Keratinocyte (primary cell): ENCODE measurements around the gene MANBA. TPM values are rescaled to one million over a fixed set of nuclear protein-coding genes. Genes with fewer than 3 reads are reported as not detected.

ENCODE experiments used
- DNase-seq: peaks from one replicate; pipeline ENCODE4 v3.0.0-alpha.2; 2011; ENCODE audit warnings: low read depth, missing footprints, low spot score
- FAIRE-seq: peaks from 2 replicates; lab custom pipeline; 2011; peaks lifted over from hg19 to GRCh38; lab: Jason Lieb, UNC
- H2AFZ ChIP-seq: 2 replicates; pipeline ENCODE4 v1.6.0; 2012; ENCODE audit warnings: low read length, control low read depth, inconsistent platforms; ENCODE audit not compliant: control insufficient read depth
- H3K27ac ChIP-seq: 2 replicates; pipeline ENCODE4 v1.5.1; 2011; ENCODE audit warnings: low read length; ENCODE audit not compliant: control insufficient read depth, insufficient read depth
- H3K27me3 ChIP-seq: 3 replicates; pipeline ENCODE4 v1.6.0; 2011; ENCODE audit warnings: low read length; ENCODE audit not compliant: control insufficient read depth, insufficient read depth; ENCODE audit errors: extremely low read depth
- H3K36me3 ChIP-seq, 2 experiments: 2 replicates in 1 of 2; 3 replicates in 1 of 2; pipeline ENCODE4 v1.5.1; 2011; ENCODE audit warnings: low read length in 2 of 2, mild to moderate bottlenecking in 1 of 2; ENCODE audit not compliant: control insufficient read depth in 2 of 2, insufficient read depth in 2 of 2; ENCODE audit errors: extremely low read depth in 1 of 2
- H3K4me1 ChIP-seq: 3 replicates; pipeline ENCODE4 v1.5.1; 2011; ENCODE audit warnings: low read length; ENCODE audit not compliant: control insufficient read depth, insufficient read depth; ENCODE audit errors: extremely low read depth
- H3K4me2 ChIP-seq: 3 replicates; pipeline ENCODE4 v1.6.0; 2011; ENCODE audit warnings: low read depth, low read length; ENCODE audit not compliant: control insufficient read depth, insufficient read depth; ENCODE audit errors: extremely low read depth
- H3K4me3 ChIP-seq, 3 experiments: fragments of 200-600 bp in 1 of 3; sonication (generic) in 1 of 3; 2 replicates in 2 of 3; 3 replicates in 1 of 3; pipeline ENCODE4 v1.5.1; 2011 to 2016; ENCODE audit warnings: low read length in 3 of 3, mild to moderate bottlenecking in 3 of 3, control low read depth in 2 of 3, inconsistent platforms in 1 of 3, low read depth in 1 of 3, mixed read lengths in 1 of 3, mixed run types in 1 of 3, moderate library complexity in 1 of 3; ENCODE audit not compliant: control insufficient read depth in 2 of 3, insufficient read depth in 2 of 3; ENCODE audit errors: extremely low read depth in 1 of 3
- H3K79me2 ChIP-seq: 2 replicates; pipeline ENCODE4 v1.6.0; 2012; ENCODE audit warnings: low read length; ENCODE audit not compliant: control insufficient read depth, insufficient read depth
- H3K9ac ChIP-seq: 3 replicates; pipeline ENCODE4 v1.6.0; 2011; ENCODE audit warnings: low read length; ENCODE audit not compliant: control insufficient read depth, insufficient read depth; ENCODE audit errors: extremely low read depth
- H3K9me1 ChIP-seq: 3 replicates; pipeline ENCODE4 v1.6.0; 2011; ENCODE audit warnings: low read length; ENCODE audit not compliant: control insufficient read depth, insufficient read depth; ENCODE audit errors: extremely low read depth
- H3K9me3 ChIP-seq: 2 replicates; pipeline ENCODE4 v1.5.1; 2012; ENCODE audit warnings: low read depth, low read length; ENCODE audit not compliant: control insufficient read depth
- H4K20me1 ChIP-seq: 3 replicates; pipeline ENCODE4 v1.6.0; 2011; ENCODE audit warnings: low read length; ENCODE audit not compliant: control insufficient read depth, insufficient read depth; ENCODE audit errors: extremely low read depth
- EZH2 ChIP-seq: IDR thresholded peaks from one replicate; pipeline ENCODE4 v1.6.1; 2012; ENCODE audit warnings: inconsistent platforms, mild to moderate bottlenecking, low read length, moderate library complexity
- dilution Hi-C: fragments of 300-500 bp; cut with MboI; formaldehyde crosslinking; loops from one replicate; pipeline ENCODE4 v1.7.0; 2020; ENCODE audit warnings: low sequenced_read_pairs; ENCODE audit not compliant: extremely low pct_ligation_motif_present
- polyA plus RNA-seq, 5 experiments: library from polyadenylated mRNA; depleted of rRNA in 3 of 5; stranded (reverse) in 3 of 5; stranded (forward) in 1 of 5; unstranded in 1 of 5; fragments of >200 nt; gene quantifications; 1 replicate in 1 of 5; 2 replicates in 3 of 5; 3 replicates in 1 of 5; pipeline versions ENCODE4 v1.2.1 to v1.2.3, GENCODE V29; 2011 to 2012; ENCODE audit warnings: missing spikeins in 2 of 5, low read depth in 1 of 5, low replicate concordance in 1 of 5
- TF ChIP-seq, protein P1 (sequence below), 3 experiments: IDR thresholded peaks in 1 of 3; conservative IDR thresholded peaks in 1 of 3; optimal IDR thresholded peaks in 1 of 3; 2 replicates in 2 of 3; 3 replicates in 1 of 3; pipeline versions ENCODE3 to v1.5.1; 2011; ENCODE audit warnings: low read length in 3 of 3, mild to moderate bottlenecking in 3 of 3, moderate library complexity in 2 of 3, control low read depth in 1 of 3, inconsistent platforms in 1 of 3; ENCODE audit not compliant: insufficient read depth in 2 of 3; ENCODE audit errors: extremely low read depth in 1 of 3

The MANBA gene
- polyA plus RNA-seq, 1 donor (not counting 4 experiments of a cell fraction or from before 2014, with no cell fraction given) = 9.3 TPM

DNA sequence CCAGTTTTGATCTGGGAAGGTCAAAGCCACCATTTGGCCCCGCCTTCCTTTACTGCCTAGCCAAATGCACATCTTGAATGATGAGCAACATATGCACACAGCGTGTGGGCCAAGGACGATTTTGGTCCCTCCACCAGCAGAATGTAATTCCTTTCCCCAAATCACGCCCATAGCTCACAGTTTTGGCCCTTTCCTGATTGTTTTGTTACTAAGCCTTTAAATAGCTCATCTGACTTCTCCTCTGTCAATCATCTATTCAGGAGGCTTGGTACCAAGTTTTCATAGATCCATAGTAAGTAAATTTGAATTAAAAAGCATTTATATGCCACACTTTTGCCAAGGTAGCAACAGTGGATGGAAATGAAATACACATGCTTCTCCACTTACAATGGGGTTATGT, 136.3 kb downstream of the MANBA start:
- Histone ChIP-seq H3K9ac (no peak overlapping the region), H3K27ac (no peak overlapping the region), H2AFZ (no peak overlapping the region), H3K27me3 (no peaks in the 10 kb centered on the region), H3K36me3 (no peaks in the 10 kb centered on the region), H3K4me3 (no peak overlapping the region), H4K20me1 (no peaks in the 10 kb centered on the region), H3K79me2 (no peaks in the 10 kb centered on the region), H3K4me1 (peaks cover 38% of the 10 kb centered on the region), H3K9me3 (no peaks in the 10 kb centered on the region), H3K9me1 (peaks cover 3% of the 10 kb centered on the region), H3K4me2 (no peak overlapping the region)
- TF ChIP-seq EZH2 = no peak
- TF ChIP-seq, protein P1, sequence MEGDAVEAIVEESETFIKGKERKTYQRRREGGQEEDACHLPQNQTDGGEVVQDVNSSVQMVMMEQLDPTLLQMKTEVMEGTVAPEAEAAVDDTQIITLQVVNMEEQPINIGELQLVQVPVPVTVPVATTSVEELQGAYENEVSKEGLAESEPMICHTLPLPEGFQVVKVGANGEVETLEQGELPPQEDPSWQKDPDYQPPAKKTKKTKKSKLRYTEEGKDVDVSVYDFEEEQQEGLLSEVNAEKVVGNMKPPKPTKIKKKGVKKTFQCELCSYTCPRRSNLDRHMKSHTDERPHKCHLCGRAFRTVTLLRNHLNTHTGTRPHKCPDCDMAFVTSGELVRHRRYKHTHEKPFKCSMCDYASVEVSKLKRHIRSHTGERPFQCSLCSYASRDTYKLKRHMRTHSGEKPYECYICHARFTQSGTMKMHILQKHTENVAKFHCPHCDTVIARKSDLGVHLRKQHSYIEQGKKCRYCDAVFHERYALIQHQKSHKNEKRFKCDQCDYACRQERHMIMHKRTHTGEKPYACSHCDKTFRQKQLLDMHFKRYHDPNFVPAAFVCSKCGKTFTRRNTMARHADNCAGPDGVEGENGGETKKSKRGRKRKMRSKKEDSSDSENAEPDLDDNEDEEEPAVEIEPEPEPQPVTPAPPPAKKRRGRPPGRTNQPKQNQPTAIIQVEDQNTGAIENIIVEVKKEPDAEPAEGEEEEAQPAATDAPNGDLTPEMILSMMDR (optimal IDR thresholded peaks at IDR 0.05 in 1 of 3, IDR thresholded peaks at IDR 0.05 in 1 of 3, conservative IDR thresholded peaks at IDR 0.05 in 1 of 3; ENCODE audit: extremely low read depth in 1 of 3, insufficient read depth in 2 of 3, low read length in 3 of 3) = no peak
- no peak for FAIRE-seq
- dilution Hi-C loops = no loop called here
- DNase-seq = no peak

DNA sequence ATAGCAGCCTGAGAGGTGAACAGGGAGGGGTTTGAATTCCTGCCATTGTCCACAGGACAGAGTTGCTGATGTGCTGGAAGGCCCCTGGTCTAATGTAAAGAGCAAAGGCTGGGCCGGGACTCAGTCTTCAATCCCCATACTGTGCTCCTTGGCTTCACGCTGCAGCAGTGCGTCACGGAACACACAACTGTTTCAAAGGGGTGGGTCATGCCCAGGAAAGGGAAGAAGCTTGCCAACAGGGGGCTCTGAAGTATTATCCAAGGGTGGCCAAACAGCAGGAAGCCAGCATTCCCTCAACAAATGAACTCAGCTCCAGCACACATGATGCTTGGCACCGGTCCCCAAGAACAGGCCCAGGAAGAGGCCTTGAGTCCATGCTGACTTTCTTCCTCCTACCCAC, 137.1 kb downstream of the MANBA start:
- no peak overlapping the region for H3K27ac ChIP-seq
- H3K27me3 ChIP-seq = no peaks in the 10 kb centered on the region
- H3K36me3 ChIP-seq = no peaks in the 10 kb centered on the region
- dilution Hi-C loops = no loop called here
- H3K9ac ChIP-seq = no peak overlapping the region
- peaks cover 35% of the 10 kb centered on the region for H3K4me1 ChIP-seq
- TF ChIP-seq, protein P1 (optimal IDR thresholded peaks at IDR 0.05 in 1 of 3, IDR thresholded peaks at IDR 0.05 in 1 of 3, conservative IDR thresholded peaks at IDR 0.05 in 1 of 3; ENCODE audit: extremely low read depth in 1 of 3, insufficient read depth in 2 of 3, low read length in 3 of 3) = peak in 1 of 3 experiments; percentile 43
- no peak for TF ChIP-seq EZH2
- FAIRE-seq = no peak
- H4K20me1 ChIP-seq = no peaks in the 10 kb centered on the region
- DNase-seq = no peak
- no peaks in the 10 kb centered on the region for H3K79me2 ChIP-seq
- H2AFZ ChIP-seq = no peak overlapping the region
- H3K9me1 ChIP-seq = peaks cover 3% of the 10 kb centered on the region
- H3K4me3 ChIP-seq = no peak overlapping the region
- H3K4me2 ChIP-seq = no peak overlapping the region
- no peaks in the 10 kb centered on the region for H3K9me3 ChIP-seq
